ACC112 (cell line): Measurements from ENCODE around the gene CLCN7.

Source experiments
- H2AFZ ChIP-seq: fragments of 200-600 bp; sonication (generic); one replicate; pipeline ENCODE4 v1.6.0; 2017; ENCODE audit warnings: antibody characterized with exemption, low read length; ENCODE audit not compliant: unreplicated experiment
- H3K27ac ChIP-seq: fragments of 200-600 bp; sonication (generic); 2 replicates; pipeline ENCODE4 v1.5.1; 2014; ENCODE audit warnings: low read depth, mild to moderate bottlenecking, antibody characterized with exemption, low read length, moderate library complexity
- H3K27me3 ChIP-seq: fragments of 200-600 bp; sonication (generic); 2 replicates; pipeline ENCODE4 v1.6.1; 2014; ENCODE audit warnings: mild to moderate bottlenecking, antibody characterized with exemption, low read length, moderate library complexity, mixed read lengths; ENCODE audit not compliant: insufficient read depth
- H3K36me3 ChIP-seq: fragments of 200-600 bp; sonication (generic); 2 replicates; pipeline ENCODE4 v1.6.1; 2016; ENCODE audit warnings: mild to moderate bottlenecking, antibody characterized with exemption, low read length, moderate library complexity, mixed read lengths; ENCODE audit not compliant: insufficient read depth
- H3K4me1 ChIP-seq: fragments of 200-600 bp; sonication (generic); one replicate; pipeline ENCODE4 v1.6.1; 2016; ENCODE audit warnings: low read length, mixed read lengths; ENCODE audit not compliant: insufficient read depth, unreplicated experiment, control insufficient read depth
- H3K4me3 ChIP-seq: fragments of 200-600 bp; sonication (generic); 2 replicates; pipeline ENCODE4 v1.5.1; 2014; ENCODE audit warnings: mild to moderate bottlenecking, low read depth, low read length
- H3K79me2 ChIP-seq: fragments of 200-600 bp; sonication (generic); one replicate; pipeline ENCODE4 v1.6.0; 2016; ENCODE audit warnings: low read length; ENCODE audit not compliant: control insufficient read depth, unreplicated experiment, insufficient read depth

Gene CLCN7

GRCh38 chr16:1493746-1494094 lies 18.9 kb upstream of the CLCN7 start:
- peak overlapping the region; percentile 75 for H2AFZ ChIP-seq
- no peaks in the 10 kb centered on the region for H3K27me3 ChIP-seq

GRCh38 chr16:1492923-1493745 lies 18.3 kb upstream of the CLCN7 start, which contains the start of gene TELO2:
Gene TELO2 (plus strand): TSS chr16:1493360. CDS start chr16:1494282, 922 bp downstream.
- no peaks in the 10 kb centered on the region for H3K27me3 ChIP-seq
- peaks cover 21% of the 10 kb centered on the region for H3K79me2 ChIP-seq
- peak within 1 kb of the TSS; percentile 86 for H3K27ac ChIP-seq
- peaks cover 10% of the 10 kb centered on the region for H3K4me1 ChIP-seq
- H3K36me3 ChIP-seq: no peaks in the 10 kb centered on the region; the same call in 1 of the 2 replicates
- peak within 1 kb of the TSS; percentile 84 for H2AFZ ChIP-seq
- peak within 1 kb of the TSS; percentile 100 for H3K4me3 ChIP-seq

More at GRCh38 chr16:1493746-1494094, 18.9 kb upstream of the CLCN7 start:
- peak overlapping the region; percentile 100 for H3K4me3 ChIP-seq
- H3K27ac ChIP-seq: peak overlapping the region; percentile 86; the same call in 1 of the 2 replicates
- H3K79me2 ChIP-seq: peaks cover 21% of the 10 kb centered on the region
- H3K4me1 ChIP-seq: peaks cover 10% of the 10 kb centered on the region
- no peaks in the 10 kb centered on the region; the same call in 1 of the 2 replicates for H3K36me3 ChIP-seq

GRCh38 chr16:1492082-1492922 lies 17.5 kb upstream of the CLCN7 start:
- peaks cover 21% of the 10 kb centered on the region for H3K79me2 ChIP-seq
- H2AFZ ChIP-seq: peak overlapping the region; percentile 84
- no peaks in the 10 kb centered on the region; the same call in 1 of the 2 replicates for H3K36me3 ChIP-seq
- H3K27me3 ChIP-seq: no peaks in the 10 kb centered on the region
- peaks cover 10% of the 10 kb centered on the region for H3K4me1 ChIP-seq
- H3K27ac ChIP-seq: peak overlapping the region; percentile 86; the same call in 1 of the 2 replicates
- peak overlapping the region; percentile 100 for H3K4me3 ChIP-seq

GRCh38 chr16:1491327-1491726 lies 16.5 kb upstream of the CLCN7 start:
- no peak overlapping the region for H3K27ac ChIP-seq
- peaks cover 21% of the 10 kb centered on the region for H3K79me2 ChIP-seq
- peaks cover 10% of the 10 kb centered on the region for H3K4me1 ChIP-seq
- no peaks in the 10 kb centered on the region; the same call in 1 of the 2 replicates for H3K36me3 ChIP-seq
- no peak overlapping the region for H3K4me3 ChIP-seq
- H3K27me3 ChIP-seq: no peaks in the 10 kb centered on the region
- no peak overlapping the region for H2AFZ ChIP-seq

- H3K4me1 ChIP-seq: peaks cover 3% of the 10 kb centered on the region
- H3K36me3 ChIP-seq: no peaks in the 10 kb centered on the region
- H3K27ac ChIP-seq: no peak overlapping the region
- H2AFZ ChIP-seq: no peak overlapping the region
- H3K79me2 ChIP-seq: peaks cover 5% of the 10 kb centered on the region
- no peaks in the 10 kb centered on the region for H3K27me3 ChIP-seq
- H3K4me3 ChIP-seq: no peak overlapping the region
Measured at GRCh38 chr16:1489077-1489476, 14.2 kb upstream of the CLCN7 start.

- peaks cover under 1% of the 10 kb centered on the region for H3K79me2 ChIP-seq
- peaks cover 3% of the 10 kb centered on the region for H3K4me1 ChIP-seq
- no peak within 1 kb of the TSS for H3K27ac ChIP-seq
- no peaks in the 10 kb centered on the region for H3K36me3 ChIP-seq
- no peak within 1 kb of the TSS for H2AFZ ChIP-seq
- no peak within 1 kb of the TSS for H3K4me3 ChIP-seq
- no peaks in the 10 kb centered on the region for H3K27me3 ChIP-seq
Measured at GRCh38 chr16:1488619-1489018, 13.8 kb upstream of the CLCN7 start, which contains the start of gene PTX4. Gene PTX4 (minus strand): TSS chr16:1488944. CDS start chr16:1488909, 35 bp downstream.

GRCh38 chr16:1488054-1488601 lies 13.3 kb upstream of the CLCN7 start:
- H3K27me3 ChIP-seq: no peaks in the 10 kb centered on the region
- peaks cover 3% of the 10 kb centered on the region for H3K4me1 ChIP-seq
- H3K27ac ChIP-seq: no peak overlapping the region
- no peaks in the 10 kb centered on the region for H3K79me2 ChIP-seq
- no peak overlapping the region for H2AFZ ChIP-seq
- H3K4me3 ChIP-seq: no peak overlapping the region
- no peaks in the 10 kb centered on the region for H3K36me3 ChIP-seq

- Histone ChIP-seq H3K4me1 (peaks cover under 1% of the 10 kb centered on the region), H2AFZ (no peak overlapping the region), H3K27ac (no peak overlapping the region), H3K36me3 (no peaks in the 10 kb centered on the region), H3K27me3 (no peaks in the 10 kb centered on the region), H3K4me3 (no peak overlapping the region), H3K79me2 (no peaks in the 10 kb centered on the region)
Measured at GRCh38 chr16:1487395-1488053, 12.7 kb upstream of the CLCN7 start.

GRCh38 chr16:1486551-1487390 lies 11.9 kb upstream of the CLCN7 start:
- no peaks in the 10 kb centered on the region for H3K4me1 ChIP-seq
- H3K79me2 ChIP-seq: no peaks in the 10 kb centered on the region
- H3K36me3 ChIP-seq: no peaks in the 10 kb centered on the region
- H3K27ac ChIP-seq: no peak overlapping the region
- no peak overlapping the region for H3K4me3 ChIP-seq
- no peak overlapping the region for H2AFZ ChIP-seq
- H3K27me3 ChIP-seq: no peaks in the 10 kb centered on the region
